GM12878 (cell line): ENCODE data around the gene TRPM5. TPM values are rescaled to one million over a fixed set of nuclear protein-coding genes. Genes with fewer than 3 reads are reported as not detected.

ENCODE experiments used
- ATAC-seq: fragments of 200-7000 bp; cut with Tn5 transposase; 3 replicates; pipeline ENCODE4 v1.9.1; 2020; ENCODE audit warnings: mild to moderate bottlenecking, moderate library complexity
- BruUV-seq: library from RNA; stranded (reverse); fragments of 400-500 nt; replicated peaks from 2 replicates; lab custom pipeline; 2021; lab: Mats Ljungman, UMichigan
- CTCF ChIA-PET: fragments of 300-600 bp; sonication (Branson Sonifier 250); formaldehyde crosslinking; extraction: SDS; loops from one replicate; lab custom pipeline; 2021; ENCODE audit warnings: inconsistent platforms; lab: Yijun Ruan, JAX
- POLR2A ChIA-PET: fragments of 350-600 bp; formaldehyde crosslinking; extraction: SDS; loops from one replicate; lab custom pipeline; 2021; ENCODE audit warnings: inconsistent platforms; lab: Charles Lee
- RAD21 ChIA-PET: fragments of 300-600 bp; sonication (Branson Sonifier 250); formaldehyde crosslinking; loops from one replicate; lab custom pipeline; 2023; ENCODE audit warnings: antibody characterized with exemption; ENCODE audit not compliant: unreplicated experiment; lab: Charles Lee
- SMC1A ChIA-PET: fragments of 300-600 bp; sonication (Branson Sonifier 250); formaldehyde crosslinking; loops from one replicate; lab custom pipeline; 2023; ENCODE audit not compliant: unreplicated experiment, uncharacterized antibody; lab: Charles Lee
- DNase-seq: peaks from one replicate; pipeline ENCODE4 v3.0.0-alpha.2; 2011; ENCODE audit warnings: low read depth, low spot score
- FAIRE-seq: peaks from 3 replicates; lab custom pipeline; 2011; peaks lifted over from hg19 to GRCh38; lab: Jason Lieb, UNC
- H2AFZ ChIP-seq: 2 replicates; pipeline ENCODE4 v1.6.0; 2011; ENCODE audit warnings: low read depth, low read length, control low read depth; ENCODE audit not compliant: control insufficient read depth
- H3K27ac ChIP-seq: 2 replicates; pipeline ENCODE4 v1.5.1; 2011; ENCODE audit warnings: control low read depth; ENCODE audit not compliant: control insufficient read depth, insufficient read depth
- H3K27me3 ChIP-seq, 2 experiments: replicated peaks in 1 of 2; 2 replicates each; pipeline versions ENCODE4 v1.6.0 to v1.6.1; 2011; ENCODE audit warnings: low read length in 1 of 2; ENCODE audit not compliant: control insufficient read depth in 2 of 2, insufficient read depth in 2 of 2
- H3K36me3 ChIP-seq, 2 experiments: 2 replicates each; pipeline ENCODE4 v1.5.1; 2011; ENCODE audit warnings: low read length in 1 of 2; ENCODE audit not compliant: control insufficient read depth in 2 of 2, insufficient read depth in 2 of 2
- H3K4me1 ChIP-seq: 2 replicates; pipeline ENCODE4 v1.6.1; 2011; ENCODE audit warnings: mild to moderate bottlenecking, low read length, moderate library complexity, mixed read lengths; ENCODE audit not compliant: control insufficient read depth, insufficient read depth
- H3K4me2 ChIP-seq: 2 replicates; pipeline ENCODE4 v1.6.0; 2011; ENCODE audit warnings: control low read depth; ENCODE audit not compliant: control insufficient read depth, insufficient read depth
- H3K4me3 ChIP-seq: fragments of 200-600 bp; sonication (generic); 2 replicates; pipeline ENCODE4 v1.5.1; 2016
- H3K79me2 ChIP-seq: 2 replicates; pipeline ENCODE4 v1.6.0; 2011; ENCODE audit warnings: low read length; ENCODE audit not compliant: control insufficient read depth, insufficient read depth
- H3K9ac ChIP-seq: 2 replicates; pipeline ENCODE4 v1.8.0; 2011; ENCODE audit warnings: low read length, control low read depth, mixed read lengths; ENCODE audit not compliant: control insufficient read depth, insufficient read depth
- H3K9me3 ChIP-seq: replicated peaks from 3 replicates; pipeline ENCODE4 v1.5.1; 2011; ENCODE audit warnings: mild to moderate bottlenecking, low read length; ENCODE audit not compliant: control insufficient read depth, insufficient read depth
- H4K20me1 ChIP-seq: 2 replicates; pipeline ENCODE4 v1.6.0; 2011; ENCODE audit not compliant: control insufficient read depth, insufficient read depth
- BRCA1 ChIP-seq: IDR thresholded peaks from 2 replicates; pipeline ENCODE4 v1.6.1; 2011; ENCODE audit warnings: low read depth, low read length, improper control_type of control experiment
- CBX3 ChIP-seq: fragments of 200-600 bp; sonication (generic); IDR thresholded peaks from 2 replicates; pipeline ENCODE4 v1.6.1; 2016; ENCODE audit warnings: low read depth, borderline replicate concordance
- CEBPB ChIP-seq, 2 experiments: fragments of 150-350 bp in 1 of 2; IDR thresholded peaks; 2 replicates each; pipeline ENCODE4 v1.6.1; 2012 to 2014; ENCODE audit warnings: low read depth in 2 of 2, low read length in 2 of 2, borderline replicate concordance in 1 of 2, inconsistent platforms in 1 of 2
- HSF1 ChIP-seq: fragments of 150-350 bp; IDR thresholded peaks from 2 replicates; pipeline ENCODE4 v1.6.1; 2014; ENCODE audit warnings: mild to moderate bottlenecking, low read depth, low read length
- MEF2A ChIP-seq: IDR thresholded peaks from 2 replicates; pipeline ENCODE4 v1.6.1; 2011; ENCODE audit warnings: low read depth, mild to moderate bottlenecking, low read length, moderate library complexity; ENCODE audit not compliant: insufficient read depth
- SREBF2 ChIP-seq: IDR thresholded peaks from 2 replicates; pipeline ENCODE4 v1.6.1; 2012; ENCODE audit warnings: mild to moderate bottlenecking, low read length
- TBL1XR1 ChIP-seq: IDR thresholded peaks from 2 replicates; pipeline ENCODE4 v1.6.1; 2012; ENCODE audit warnings: low read depth, low read length, improper control_type of control experiment
- TCF3 ChIP-seq: IDR thresholded peaks from 2 replicates; pipeline ENCODE4 v1.6.1; 2012; ENCODE audit warnings: low read depth, mild to moderate bottlenecking, low read length, borderline replicate concordance; ENCODE audit not compliant: insufficient read depth
- USF2 ChIP-seq: IDR thresholded peaks from 2 replicates; pipeline ENCODE4 v1.6.1; 2011; ENCODE audit warnings: low read depth, low read length, improper control_type of control experiment, borderline replicate concordance
- YY1 ChIP-seq: IDR thresholded peaks from 2 replicates; pipeline ENCODE4 v1.6.1; 2011; ENCODE audit warnings: low read depth, mild to moderate bottlenecking, low read length
- ZNF592 ChIP-seq: fragments of 450-650 bp; IDR thresholded peaks from 2 replicates; pipeline ENCODE4 v1.6.1; 2017; ENCODE audit warnings: mild to moderate bottlenecking, moderate library complexity
- ZNF687 ChIP-seq: fragments of 450-650 bp; IDR thresholded peaks from 2 replicates; pipeline ENCODE4 v1.6.1; 2017; ENCODE audit warnings: mild to moderate bottlenecking, moderate library complexity
- WGBS: methylation state at CpG from one replicate; pipeline ENCODE4 v1.1.6; 2016; ENCODE audit warnings: low lambda C conversion rate; ENCODE audit not compliant: insufficient replicate concordance, insufficient coverage; ENCODE audit errors: missing lambda C conversion rate; 5-methylcytosine and 5-hydroxymethylcytosine counted together
- in situ Hi-C: fragments of 300-500 bp; cut with MboI; formaldehyde crosslinking; loops from 9 replicates; pipeline ENCODE4 v1.14.3; 2018; ENCODE audit warnings: mixed read lengths
- intact Hi-C: fragments of 100-400 bp; cut with micrococcal nuclease; formaldehyde crosslinking; loops from one replicate; pipeline ENCODE4 v1.14.2; 2022; ENCODE audit not compliant: unreplicated experiment
- polyA plus RNA-seq, 11 experiments: library from polyadenylated mRNA; depleted of rRNA in 4 of 11; unstranded in 6 of 11; stranded (reverse) in 5 of 11; fragments of >200 nt; fragmentation: Nextera tagmentation in 4 of 11; fragmentation: Illumina TruSeq in 1 of 11; extraction: Ambion mirVana in 4 of 11; extraction: Trizol in 1 of 11; gene quantifications; 1 replicate in 1 of 11; 2 replicates in 10 of 11; pipeline versions ENCODE4 v1.2.1 to v1.2.3, GENCODE V29; 2011 to 2016; ENCODE audit warnings: inconsistent platforms in 2 of 11, missing spikeins in 2 of 11, low read depth in 1 of 11
- total RNA-seq, 4 experiments: library from RNA; depleted of rRNA in 3 of 4; stranded (reverse); fragments of >200 nt in 3 of 4; fragmentation: Illumina TruSeq in 1 of 4; extraction: Trizol in 1 of 4; gene quantifications; 2 replicates each; pipeline versions ENCODE4 v1.2.1 to v1.2.3, GENCODE V29; 2013 to 2021

TRPM5 gene
- total and polyA plus RNA-seq, 10 of the 15 experiments (the other 5 are each of a cell fraction or from before 2014, with no cell fraction given) = not detected

GRCh38 chr11:2472428-2473186 lies 28.3 kb upstream of the TRPM5 start:
- H3K9ac ChIP-seq = no peak overlapping the region
- ATAC-seq (no peak), DNase-seq (no peak), FAIRE-seq (no peak)
- 35% methylated on average over 8 of the region's 8 CpGs for WGBS
- H3K9me3 ChIP-seq = no peaks in the 10 kb centered on the region
- H2AFZ ChIP-seq = no peak overlapping the region
- H4K20me1 ChIP-seq = no peaks in the 10 kb centered on the region
- in situ Hi-C loops (no loop called here), intact Hi-C loops (no loop called here)
- H3K4me1 ChIP-seq = peaks cover 2% of the 10 kb centered on the region; the same call in 1 of the 2 replicates
- H3K79me2 ChIP-seq = no peaks in the 10 kb centered on the region
- no TSS peak for BruUV-seq
- ChIA-PET CTCF (no interaction called here), SMC1A (no interaction called here), POLR2A (no interaction called here), RAD21 (no interaction called here)
- H3K27me3 ChIP-seq = no peaks in the 10 kb centered on the region
- no peak overlapping the region for H3K27ac ChIP-seq
- no peak overlapping the region for H3K4me2 ChIP-seq
- no peak overlapping the region for H3K4me3 ChIP-seq
- no peaks in the 10 kb centered on the region for H3K36me3 ChIP-seq
- no peak for TF ChIP-seq USF2
- no peak for TF ChIP-seq TCF3
- no peak for TF ChIP-seq CEBPB (IDR thresholded peaks at IDR 0.05; ENCODE audit: borderline replicate concordance in 1 of 2, low read depth in 2 of 2, low read length in 2 of 2)
- TF ChIP-seq TBL1XR1 = no peak
- TF ChIP-seq CBX3 = no peak
- TF ChIP-seq SREBF2 = no peak
- TF ChIP-seq MEF2A = no peak
- TF ChIP-seq YY1 = no peak
- no peak for TF ChIP-seq BRCA1
- no peak for TF ChIP-seq ZNF592
- TF ChIP-seq HSF1 = no peak
- no peak for TF ChIP-seq ZNF687
